ENCODE results near the gene MCAT.

The MCAT gene

GRCh38 chr22:43090130-43090789 lies 52.9 kb downstream of the MCAT start:
- CTCF ChIA-PET: interaction anchor here (0.7 to 1.1 kb wide), 3 partner anchors 138 to 222 kb away, joined by 3 read pairs; no protein-coding TSS in a partner anchor
- TF ChIP-seq FOXM1 (IDR thresholded peaks at IDR 0.05; ENCODE audit: borderline replicate concordance) (no peak), NFRKB (IDR thresholded peaks at IDR 0.05) (no peak), PKNOX1 (IDR thresholded peaks at IDR 0.05) (peak; percentile 15; the same call in 1 of the 2 replicates), L3MBTL2 (conservative IDR thresholded peaks at IDR 0.05) (0 out of 2 replicates have a peak, but pooled peaks have one; percentile 10), SP1 (IDR thresholded peaks at IDR 0.05) (no peak)
- POLR2A ChIA-PET: interaction anchor here (1.1 kb wide), 1 partner anchor 9 kb away, joined by 5 read pairs; no protein-coding TSS in a partner anchor
- peak; percentile 69 for DNase-seq (ENCODE audit: extremely low spot score)

GRCh38 chr22:43088984-43089717 lies 54.0 kb downstream of the MCAT start, which contains the start of gene TTLL1:
TSS of gene TTLL1 (minus strand) at chr22:43089391. CDS start at chr22:43075586, 13,805 bp downstream.
- CTCF ChIA-PET: no interaction called here

GRCh38 chr22:43088627-43088983 lies 54.6 kb downstream of the MCAT start:
- CTCF ChIA-PET: no interaction called here

More at GRCh38 chr22:43088984-43089717, 54.0 kb downstream of the MCAT start, which contains the start of gene TTLL1:
- POLR2A ChIA-PET: no interaction called here
- TF ChIP-seq FOXM1 (IDR thresholded peaks at IDR 0.05; ENCODE audit: borderline replicate concordance): no peak
- TF ChIP-seq L3MBTL2 (conservative IDR thresholded peaks at IDR 0.05): peak; percentile 66
- no peak for TF ChIP-seq NFRKB (IDR thresholded peaks at IDR 0.05)
- TF ChIP-seq HDGF (IDR thresholded peaks at IDR 0.05; ENCODE audit: borderline replicate concordance): 0 out of 2 replicates have a peak, but pooled peaks have one; percentile 47
- no peak for TF ChIP-seq ARNT (IDR thresholded peaks at IDR 0.05)
- TF ChIP-seq ELF4 (IDR thresholded peaks at IDR 0.05): no peak
- peak; percentile 94 for DNase-seq (ENCODE audit: extremely low spot score)

GRCh38 chr22:43085658-43086606 lies 57.3 kb downstream of the MCAT start:
- no peak for DNase-seq (ENCODE audit: extremely low spot score)
- TF ChIP-seq HDGF (IDR thresholded peaks at IDR 0.05; ENCODE audit: borderline replicate concordance): no peak
- no peak for TF ChIP-seq PKNOX1 (IDR thresholded peaks at IDR 0.05)
- TF ChIP-seq ELF4 (IDR thresholded peaks at IDR 0.05): no peak
- TF ChIP-seq SP1 (IDR thresholded peaks at IDR 0.05): no peak
- no peak for TF ChIP-seq SUZ12 (IDR thresholded peaks at IDR 0.05)
- no peak for TF ChIP-seq ZNF384 (IDR thresholded peaks at IDR 0.05)
- TF ChIP-seq CTBP1 (IDR thresholded peaks at IDR 0.05; ENCODE audit: borderline replicate concordance): no peak
- TF ChIP-seq LEF1 (IDR thresholded peaks at IDR 0.05; ENCODE audit: borderline replicate concordance): no peak
- TF ChIP-seq L3MBTL2 (conservative IDR thresholded peaks at IDR 0.05): no peak
- no peak for TF ChIP-seq BHLHE40 (IDR thresholded peaks at IDR 0.05; ENCODE audit: borderline replicate concordance)
- no peak for TF ChIP-seq ARNT (IDR thresholded peaks at IDR 0.05)
- CTCF ChIA-PET: no interaction called here
- POLR2A ChIA-PET: interaction anchor here (1.1 kb wide), 1 partner anchor 71 kb away, joined by 3 read pairs; the partner anchor contains the start of gene PACSIN2

More at GRCh38 chr22:43088627-43088983, 54.6 kb downstream of the MCAT start:
- no peak for DNase-seq (ENCODE audit: extremely low spot score)
- TF ChIP-seq L3MBTL2 (conservative IDR thresholded peaks at IDR 0.05) (no peak), FOXM1 (IDR thresholded peaks at IDR 0.05; ENCODE audit: borderline replicate concordance) (no peak), NFRKB (IDR thresholded peaks at IDR 0.05) (no peak), FOXK2 (IDR thresholded peaks at IDR 0.05) (no peak), ZNF384 (IDR thresholded peaks at IDR 0.05) (no peak), TARDBP (IDR thresholded peaks at IDR 0.05) (no peak), SP1 (IDR thresholded peaks at IDR 0.05) (no peak), FOXA1 (IDR thresholded peaks at IDR 0.05) (no peak), ELF4 (IDR thresholded peaks at IDR 0.05) (no peak), CTBP1 (IDR thresholded peaks at IDR 0.05; ENCODE audit: borderline replicate concordance) (no peak), SUZ12 (IDR thresholded peaks at IDR 0.05) (no peak), LEF1 (IDR thresholded peaks at IDR 0.05; ENCODE audit: borderline replicate concordance) (no peak), BHLHE40 (IDR thresholded peaks at IDR 0.05; ENCODE audit: borderline replicate concordance) (no peak), ARNT (IDR thresholded peaks at IDR 0.05) (no peak), HDGF (IDR thresholded peaks at IDR 0.05; ENCODE audit: borderline replicate concordance) (no peak), PKNOX1 (IDR thresholded peaks at IDR 0.05) (no peak)
- POLR2A ChIA-PET: no interaction called here

All from HEK293T (cell line).